HG03045 (cell line): Measurements from ENCODE around the gene PNPLA5.
"Not testable (repeated sequence)": the region's sequence is repeated elsewhere in the genome, so short reads cannot be mapped to it uniquely, and the experiment has no call there.

ENCODE experiments used
- ATAC-seq: cut with Tn5 transposase; IDR thresholded peaks from one replicate; pipeline ENCODE4 v1.9.1; 2021; ENCODE audit warnings: mild to moderate bottlenecking, moderate library complexity; ENCODE audit not compliant: unreplicated experiment

PNPLA5 gene

GRCh38 chr22:43891360-43892182, at the start of gene PNPLA5:
TSS of gene PNPLA5 (minus strand) at chr22:43892013. CDS start at chr22:43891880, 133 bp downstream.
- no peak for ATAC-seq

- ATAC-seq, result no peak
These were observed 49.6 kb upstream of the PNPLA5 start for GRCh38 chr22:43941449-43941848.

- no peak for ATAC-seq
These were observed 40.0 kb upstream of the PNPLA5 start for GRCh38 chr22:43931771-43932170.

- no peak for ATAC-seq
These were observed 37.1 kb upstream of the PNPLA5 start for GRCh38 chr22:43928908-43929307.

GRCh38 chr22:43928468-43928867, 36.7 kb upstream of the PNPLA5 start:
- ATAC-seq, result no peak

- no peak for ATAC-seq
These were observed 34.5 kb upstream of the PNPLA5 start for GRCh38 chr22:43926349-43926710.

- ATAC-seq, result no peak
These were observed 33.9 kb upstream of the PNPLA5 start for GRCh38 chr22:43925433-43926348.

GRCh38 chr22:43924877-43925276, 33.1 kb upstream of the PNPLA5 start:
- no peak for ATAC-seq

- no peak for ATAC-seq
These were observed 32.0 kb upstream of the PNPLA5 start, which contains the start of gene PNPLA3 for GRCh38 chr22:43923631-43924464. TSS of gene PNPLA3 (plus strand) at chr22:43923805. CDS start at chr22:43923912, 107 bp downstream.

- no peak for ATAC-seq
These were observed 31.4 kb upstream of the PNPLA5 start for GRCh38 chr22:43923191-43923590.

GRCh38 chr22:43922123-43922522, 30.3 kb upstream of the PNPLA5 start:
- ATAC-seq, result no peak

GRCh38 chr22:43921370-43921769, 29.6 kb upstream of the PNPLA5 start:
- no peak for ATAC-seq

GRCh38 chr22:43919106-43919973, 27.5 kb upstream of the PNPLA5 start:
- no peak for ATAC-seq

- no peak for ATAC-seq
These were observed 25.7 kb upstream of the PNPLA5 start for GRCh38 chr22:43917521-43917920.

GRCh38 chr22:43911351-43911750, 19.5 kb upstream of the PNPLA5 start:
- ATAC-seq, result no peak

- ATAC-seq, result no peak
These were observed 18.4 kb upstream of the PNPLA5 start for GRCh38 chr22:43910178-43910695.

- no peak for ATAC-seq
These were observed 17.9 kb upstream of the PNPLA5 start for GRCh38 chr22:43909708-43910107.

- no peak for ATAC-seq
These were observed 13.9 kb upstream of the PNPLA5 start for GRCh38 chr22:43905681-43906080.

- ATAC-seq, result not testable (repeated sequence)
These were observed 12.6 kb upstream of the PNPLA5 start for GRCh38 chr22:43904412-43904811.

- not testable (repeated sequence) for ATAC-seq
These were observed 11.2 kb upstream of the PNPLA5 start for GRCh38 chr22:43903033-43903432.
